Measurements from ENCODE around the gene ICAM5. TPM values are rescaled to one million over a fixed set of nuclear protein-coding genes. Genes with fewer than 3 reads are reported as not detected.

Gene ICAM5
- total and polyA plus RNA-seq, 9 of the 15 experiments (the other 6 are each of a cell fraction or from before 2014, with no cell fraction given): 0.10 to 114 (median 13.7) TPM

DNA sequence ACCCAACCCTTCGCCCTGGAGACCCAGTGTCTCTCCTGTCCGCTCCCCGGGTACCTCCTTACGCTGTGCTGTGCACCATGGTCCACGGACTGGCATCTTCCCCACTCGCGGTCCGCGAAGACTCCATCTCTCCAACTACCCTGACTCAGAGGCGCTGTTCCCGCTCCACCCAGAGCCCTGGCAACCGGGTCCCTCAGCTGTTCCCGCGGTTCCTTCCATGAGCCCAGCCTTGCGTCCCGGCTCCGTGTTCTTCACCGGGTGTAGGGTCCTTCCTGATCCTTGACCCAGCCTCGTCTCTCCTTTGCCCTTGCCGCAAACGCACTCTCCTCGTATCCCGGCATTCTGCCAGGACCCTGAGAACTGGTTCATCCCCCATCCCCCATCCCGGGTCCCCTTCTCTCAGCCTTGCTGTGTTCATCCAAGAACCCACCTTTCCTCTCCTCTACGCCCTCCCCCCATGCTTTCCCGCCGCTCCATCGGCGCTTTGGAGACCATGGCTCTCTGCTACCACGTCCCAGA is 664 bp downstream of the ICAM5 start (continued):
- TF ChIP-seq LCOR (CRISPR knock-in tag; IDR thresholded peaks at IDR 0.05) (no peak), RBM14 (IDR thresholded peaks at IDR 0.05; ENCODE audit: borderline replicate concordance, insufficient read depth, low read depth, low read length) (no peak), SNIP1 (IDR thresholded peaks at IDR 0.05; ENCODE audit: low read depth) (no peak)
- TF ChIP-seq, protein P1, sequence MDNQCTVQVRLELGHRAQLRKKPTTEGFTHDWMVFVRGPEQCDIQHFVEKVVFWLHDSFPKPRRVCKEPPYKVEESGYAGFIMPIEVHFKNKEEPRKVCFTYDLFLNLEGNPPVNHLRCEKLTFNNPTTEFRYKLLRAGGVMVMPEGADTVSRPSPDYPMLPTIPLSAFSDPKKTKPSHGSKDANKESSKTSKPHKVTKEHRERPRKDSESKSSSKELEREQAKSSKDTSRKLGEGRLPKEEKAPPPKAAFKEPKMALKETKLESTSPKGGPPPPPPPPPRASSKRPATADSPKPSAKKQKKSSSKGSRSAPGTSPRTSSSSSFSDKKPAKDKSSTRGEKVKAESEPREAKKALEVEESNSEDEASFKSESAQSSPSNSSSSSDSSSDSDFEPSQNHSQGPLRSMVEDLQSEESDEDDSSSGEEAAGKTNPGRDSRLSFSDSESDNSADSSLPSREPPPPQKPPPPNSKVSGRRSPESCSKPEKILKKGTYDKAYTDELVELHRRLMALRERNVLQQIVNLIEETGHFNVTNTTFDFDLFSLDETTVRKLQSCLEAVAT (IDR thresholded peaks at IDR 0.05): 0 out of 4 replicates have a peak, but pooled peaks of 1 of the 2 experiments have one; percentile 64

DNA sequence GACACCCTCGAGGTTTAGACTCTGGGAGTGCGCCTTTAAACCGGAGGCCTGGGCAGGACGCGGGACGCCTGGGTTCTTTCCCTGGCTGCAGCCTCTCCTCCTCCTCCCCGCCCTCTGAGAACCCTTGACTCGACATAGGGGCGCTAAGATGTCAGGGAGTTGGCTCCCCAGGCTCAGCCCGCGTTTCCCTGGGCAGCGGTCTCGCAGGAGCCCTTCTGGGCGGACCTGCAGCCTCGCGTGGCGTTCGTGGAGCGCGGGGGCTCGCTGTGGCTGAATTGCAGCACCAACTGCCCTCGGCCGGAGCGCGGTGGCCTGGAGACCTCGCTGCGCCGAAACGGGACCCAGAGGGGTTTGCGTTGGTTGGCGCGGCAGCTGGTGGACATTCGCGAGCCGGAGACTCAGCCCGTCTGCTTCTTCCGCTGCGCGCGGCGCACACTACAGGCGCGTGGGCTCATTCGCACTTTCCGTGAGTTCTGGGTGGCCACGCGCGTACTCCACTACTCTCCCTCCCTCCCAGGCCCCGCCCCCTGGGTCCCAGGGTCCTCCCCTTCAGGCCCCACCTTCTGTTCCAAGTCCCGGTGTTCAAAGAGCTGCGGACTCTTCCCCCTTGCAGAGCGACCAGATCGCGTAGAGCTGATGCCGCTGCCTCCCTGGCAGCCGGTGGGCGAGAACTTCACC is 1.3 kb downstream of the ICAM5 start:
- BruUV-seq (replicated peaks): TSS peak; percentile 45
- Histone ChIP-seq H3K36me3 (ENCODE audit: control insufficient read depth, insufficient read depth, low read length) (peaks cover 39% of the 10 kb centered on the region), H3K4me1 (replicated peaks in 1 of 2; ENCODE audit: control insufficient read depth in 2 of 2, insufficient read depth in 2 of 2, low read length in 2 of 2) (peaks cover 18 to 92% of the 10 kb centered on the region in 2 experiments; a peak in 4 of 5 replicates), H3K9me3 (replicated peaks; ENCODE audit: control insufficient read depth, insufficient read depth, low read depth, low read length) (peaks cover 2% of the 10 kb centered on the region; the same call in 1 of the 2 replicates), H4K20me1 (replicated peaks; ENCODE audit: control insufficient read depth, insufficient read depth, low read length) (no peaks in the 10 kb centered on the region; the same call in 1 of the 2 replicates), H3K4me2 (ENCODE audit: insufficient read depth, low read length) (peak overlapping the region; percentile 99), H3K9ac (ENCODE audit: insufficient read depth in 1 of 2, low read depth in 2 of 2, low read length in 2 of 2) (peak overlapping the region; percentile 91 to 99), H3K9me1 (ENCODE audit: control insufficient read depth, insufficient read depth, low read length) (no peaks in the 10 kb centered on the region), H3K79me2 (ENCODE audit: control insufficient read depth, insufficient read depth, low read length) (peaks cover 85% of the 10 kb centered on the region), H3K27ac (ENCODE audit: extremely low read depth, low read depth, low read length) (peak overlapping the region; percentile 96), H2AFZ (ENCODE audit: low read depth, low read length) (peak overlapping the region; percentile 23; the same call in 1 of the 2 replicates), H3K4me3 (peak overlapping the region; percentile 79), H3K27me3 (ENCODE audit: control insufficient read depth in 2 of 2, insufficient read depth in 2 of 2, low read length in 2 of 2) (no peaks in the 10 kb centered on the region)
- DNase-seq (ENCODE audit: extremely low read depth in 1 of 4, low spot score in 3 of 4) (peak; percentile 79 to 97 (median 84)), FAIRE-seq (peak; percentile 70), ATAC-seq (peak; percentile 34)
- intact Hi-C loops (cut with micrococcal nuclease) (no loop called here), in situ Hi-C loops (cut with MboI) (no loop called here)
- ChIA-PET POLR2A (interaction anchor here (0.6 to 3.6 kb wide), 10 partner anchors 9 to 279 kb away, joined by 3 to 23 read pairs (median 4); partner anchors contain the start of genes ICAM1 and RAVER1), CTCF (ENCODE audit: low intra/inter-chr PET ratio) (no interaction called here)
- WGBS (ENCODE audit: insufficient coverage, low coverage, missing lambda C conversion rate): 0% methylated on average over 34 of the region's 57 CpGs
- 0 out of 2 replicates have a peak, but pooled peaks have one; percentile 29 for TF ChIP-seq CREM (IDR thresholded peaks at IDR 0.05; ENCODE audit: low read depth)
- no peak for TF ChIP-seq MAFG (tag; conservative IDR thresholded peaks at IDR 0.05)
- peak; percentile 90 for TF ChIP-seq RBFOX2 (IDR thresholded peaks at IDR 0.05; ENCODE audit: low read depth, low read length)
- no peak for TF ChIP-seq STAT5A (IDR thresholded peaks at IDR 0.05; ENCODE audit: borderline replicate concordance, low read length)
- TF ChIP-seq, protein P2, sequence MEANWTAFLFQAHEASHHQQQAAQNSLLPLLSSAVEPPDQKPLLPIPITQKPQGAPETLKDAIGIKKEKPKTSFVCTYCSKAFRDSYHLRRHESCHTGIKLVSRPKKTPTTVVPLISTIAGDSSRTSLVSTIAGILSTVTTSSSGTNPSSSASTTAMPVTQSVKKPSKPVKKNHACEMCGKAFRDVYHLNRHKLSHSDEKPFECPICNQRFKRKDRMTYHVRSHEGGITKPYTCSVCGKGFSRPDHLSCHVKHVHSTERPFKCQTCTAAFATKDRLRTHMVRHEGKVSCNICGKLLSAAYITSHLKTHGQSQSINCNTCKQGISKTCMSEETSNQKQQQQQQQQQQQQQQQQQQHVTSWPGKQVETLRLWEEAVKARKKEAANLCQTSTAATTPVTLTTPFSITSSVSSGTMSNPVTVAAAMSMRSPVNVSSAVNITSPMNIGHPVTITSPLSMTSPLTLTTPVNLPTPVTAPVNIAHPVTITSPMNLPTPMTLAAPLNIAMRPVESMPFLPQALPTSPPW (CRISPR knock-in tag; IDR thresholded peaks at IDR 0.05): peak; percentile 74
- no peak for TF ChIP-seq CBFA2T3 (IDR thresholded peaks at IDR 0.05)
- TF ChIP-seq TEAD1 (CRISPR knock-in tag; IDR thresholded peaks at IDR 0.05): 0 out of 4 replicates have a peak, but pooled peaks of 1 of the 2 experiments have one; percentile 46
- TF ChIP-seq, protein P3, sequence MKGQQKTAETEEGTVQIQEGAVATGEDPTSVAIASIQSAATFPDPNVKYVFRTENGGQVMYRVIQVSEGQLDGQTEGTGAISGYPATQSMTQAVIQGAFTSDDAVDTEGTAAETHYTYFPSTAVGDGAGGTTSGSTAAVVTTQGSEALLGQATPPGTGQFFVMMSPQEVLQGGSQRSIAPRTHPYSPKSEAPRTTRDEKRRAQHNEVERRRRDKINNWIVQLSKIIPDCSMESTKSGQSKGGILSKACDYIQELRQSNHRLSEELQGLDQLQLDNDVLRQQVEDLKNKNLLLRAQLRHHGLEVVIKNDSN (CRISPR knock-in tag; IDR thresholded peaks at IDR 0.05): 0 out of 2 replicates have a peak, but pooled peaks have one; percentile 17
- TF ChIP-seq ATF7 (IDR thresholded peaks at IDR 0.05): 0 out of 2 replicates have a peak, but pooled peaks have one; percentile 15
- TF ChIP-seq ZNF253 (CRISPR knock-in tag; conservative IDR thresholded peaks at IDR 0.05): no peak

Data from K562 (cell line).